ENCODE data around the gene ADAM15. TPM values are rescaled to one million over a fixed set of nuclear protein-coding genes. Genes with fewer than 3 reads are reported as not detected.

The ADAM15 gene
- total RNA-seq, 4 donors from 2014 or later: 135 to 194 (median 183) TPM

DNA sequence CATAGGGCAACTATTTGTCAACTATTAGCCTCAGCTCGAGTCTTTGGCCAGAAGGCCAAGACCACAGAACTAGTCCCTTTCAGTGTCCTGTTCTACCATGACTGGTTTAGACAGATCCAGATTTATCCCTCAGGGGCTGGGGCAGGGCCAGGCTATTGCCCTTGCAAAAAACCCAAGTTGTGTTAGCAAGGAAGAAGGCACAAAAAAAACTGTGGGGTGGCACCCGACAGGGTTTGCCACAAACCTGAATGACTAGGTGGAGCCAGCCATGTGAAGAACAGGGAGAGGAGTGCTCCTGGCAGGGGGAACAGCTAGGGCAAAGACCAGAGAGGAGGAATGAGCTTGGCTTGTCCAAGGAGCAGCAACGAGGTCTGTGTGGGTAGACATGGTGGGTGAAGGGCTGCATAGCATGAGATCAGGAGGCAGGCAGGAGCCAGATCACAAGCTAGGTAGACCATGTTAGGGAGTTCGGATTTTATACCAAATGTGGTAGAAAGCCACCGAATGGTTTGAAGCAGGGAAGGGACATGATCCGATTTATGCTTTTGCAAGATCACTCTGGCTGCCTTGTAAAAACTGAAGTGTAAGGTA is 13.2 kb upstream of the ADAM15 start:
- peaks cover 26 to 63% (median 42%) of the 10 kb centered on the region in 3 donors for H3K4me1 ChIP-seq
- TF ChIP-seq POLR2A (IDR thresholded peaks at IDR 0.05): no peak
- TF ChIP-seq, protein P1, sequence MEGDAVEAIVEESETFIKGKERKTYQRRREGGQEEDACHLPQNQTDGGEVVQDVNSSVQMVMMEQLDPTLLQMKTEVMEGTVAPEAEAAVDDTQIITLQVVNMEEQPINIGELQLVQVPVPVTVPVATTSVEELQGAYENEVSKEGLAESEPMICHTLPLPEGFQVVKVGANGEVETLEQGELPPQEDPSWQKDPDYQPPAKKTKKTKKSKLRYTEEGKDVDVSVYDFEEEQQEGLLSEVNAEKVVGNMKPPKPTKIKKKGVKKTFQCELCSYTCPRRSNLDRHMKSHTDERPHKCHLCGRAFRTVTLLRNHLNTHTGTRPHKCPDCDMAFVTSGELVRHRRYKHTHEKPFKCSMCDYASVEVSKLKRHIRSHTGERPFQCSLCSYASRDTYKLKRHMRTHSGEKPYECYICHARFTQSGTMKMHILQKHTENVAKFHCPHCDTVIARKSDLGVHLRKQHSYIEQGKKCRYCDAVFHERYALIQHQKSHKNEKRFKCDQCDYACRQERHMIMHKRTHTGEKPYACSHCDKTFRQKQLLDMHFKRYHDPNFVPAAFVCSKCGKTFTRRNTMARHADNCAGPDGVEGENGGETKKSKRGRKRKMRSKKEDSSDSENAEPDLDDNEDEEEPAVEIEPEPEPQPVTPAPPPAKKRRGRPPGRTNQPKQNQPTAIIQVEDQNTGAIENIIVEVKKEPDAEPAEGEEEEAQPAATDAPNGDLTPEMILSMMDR (IDR thresholded peaks at IDR 0.05): peak in 1 of 6 experiments; percentile 3
- peak overlapping the region in 2 of 4 donors; percentile 5 to 26 for H3K4me3 ChIP-seq
- H3K9me3 ChIP-seq: no peaks in the 10 kb centered on the region
- no peaks in the 10 kb centered on the region for H3K36me3 ChIP-seq
- no peaks in the 10 kb centered on the region for H3K27me3 ChIP-seq
- intact Hi-C loops (cut with DNase I): no loop called here
- WGBS, 2 donors: 45 to 61% methylated on average over 6 of the region's 6 CpGs
- H3K27ac ChIP-seq: peak overlapping the region; percentile 88 to 92 (median 90)
- no peak for DNase-seq

DNA sequence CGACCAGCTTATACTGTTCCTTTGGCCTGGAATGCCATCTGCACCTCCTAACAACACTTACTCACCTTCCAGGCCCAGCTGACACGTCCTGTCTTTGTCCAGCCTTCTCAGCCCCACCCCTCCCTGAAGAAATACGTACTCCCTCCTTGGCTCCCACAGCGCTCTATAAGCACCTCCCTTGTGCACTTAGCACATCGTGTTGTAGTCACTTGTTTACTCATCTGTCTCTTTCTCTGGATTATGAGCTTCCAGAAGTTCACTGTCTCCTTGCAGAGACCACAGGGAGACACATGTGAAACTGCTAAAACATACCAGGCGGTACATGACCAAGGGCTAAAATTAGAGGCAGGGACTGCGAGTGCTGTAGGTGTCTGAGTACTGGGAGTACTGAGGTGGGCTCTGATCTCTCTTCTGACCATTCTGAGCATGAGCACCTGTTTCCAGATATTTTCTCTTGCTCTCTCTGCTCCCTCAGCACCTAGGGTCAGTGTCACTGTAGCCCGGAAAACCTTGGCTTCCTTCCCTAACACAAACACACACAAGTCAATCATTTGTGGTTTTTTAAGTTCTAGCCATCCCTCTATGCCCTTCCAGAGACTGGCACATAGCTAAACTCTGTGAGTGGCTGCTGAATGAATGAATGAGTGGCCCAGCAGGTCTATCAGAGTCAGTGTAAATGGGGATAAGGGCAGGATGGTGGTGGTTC is 12.4 kb upstream of the ADAM15 start:
- H3K27me3 ChIP-seq: no peaks in the 10 kb centered on the region
- peak overlapping the region in 1 of 4 donors; percentile 5 for H3K4me3 ChIP-seq
- WGBS, 2 donors: 16 to 23% methylated on average over 8 of the region's 8 CpGs
- TF ChIP-seq, protein P1 (IDR thresholded peaks at IDR 0.05): no peak
- TF ChIP-seq POLR2A (IDR thresholded peaks at IDR 0.05): peak in 2 of 4 donors; percentile 22 to 50
- intact Hi-C loops (cut with DNase I): no loop called here
- no peaks in the 10 kb centered on the region for H3K9me3 ChIP-seq
- H3K4me1 ChIP-seq: peaks cover 26 to 69% (median 42%) of the 10 kb centered on the region in 3 donors
- H3K36me3 ChIP-seq: no peaks in the 10 kb centered on the region
- DNase-seq: no peak
- peak overlapping the region; percentile 88 to 92 (median 90) for H3K27ac ChIP-seq

DNA sequence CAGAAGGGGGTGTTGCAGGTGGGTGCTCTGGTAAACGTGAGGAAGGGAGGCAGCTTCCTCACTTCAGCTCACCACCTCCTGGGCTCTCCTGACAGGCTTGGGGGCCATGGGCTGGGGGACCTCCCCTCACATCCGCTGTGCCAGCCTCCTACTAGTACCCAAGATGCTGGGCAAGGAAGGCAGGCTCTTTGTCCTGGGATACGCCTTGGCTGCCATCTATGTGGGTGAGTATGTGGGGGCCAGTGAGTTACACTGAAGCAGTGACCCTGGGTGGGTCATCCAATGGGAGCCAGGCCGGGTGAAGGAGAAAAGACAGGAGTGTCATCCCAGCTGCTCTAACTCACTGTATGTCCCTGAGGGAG is 11.8 kb upstream of the ADAM15 start:
- H3K36me3 ChIP-seq: no peaks in the 10 kb centered on the region
- H3K4me3 ChIP-seq: no peak overlapping the region
- intact Hi-C loops (cut with DNase I): no loop called here
- H3K9me3 ChIP-seq: no peaks in the 10 kb centered on the region
- H3K27ac ChIP-seq: peak overlapping the region; percentile 88 to 92 (median 90)
- no peaks in the 10 kb centered on the region for H3K27me3 ChIP-seq
- peaks cover 24 to 69% (median 39%) of the 10 kb centered on the region in 3 donors for H3K4me1 ChIP-seq
- 33 to 67% methylated on average over 1 of the region's 4 CpGs for WGBS, 2 donors
- DNase-seq: no peak
- TF ChIP-seq POLR2A (IDR thresholded peaks at IDR 0.05): no peak
- TF ChIP-seq, protein P1 (IDR thresholded peaks at IDR 0.05): no peak

DNA sequence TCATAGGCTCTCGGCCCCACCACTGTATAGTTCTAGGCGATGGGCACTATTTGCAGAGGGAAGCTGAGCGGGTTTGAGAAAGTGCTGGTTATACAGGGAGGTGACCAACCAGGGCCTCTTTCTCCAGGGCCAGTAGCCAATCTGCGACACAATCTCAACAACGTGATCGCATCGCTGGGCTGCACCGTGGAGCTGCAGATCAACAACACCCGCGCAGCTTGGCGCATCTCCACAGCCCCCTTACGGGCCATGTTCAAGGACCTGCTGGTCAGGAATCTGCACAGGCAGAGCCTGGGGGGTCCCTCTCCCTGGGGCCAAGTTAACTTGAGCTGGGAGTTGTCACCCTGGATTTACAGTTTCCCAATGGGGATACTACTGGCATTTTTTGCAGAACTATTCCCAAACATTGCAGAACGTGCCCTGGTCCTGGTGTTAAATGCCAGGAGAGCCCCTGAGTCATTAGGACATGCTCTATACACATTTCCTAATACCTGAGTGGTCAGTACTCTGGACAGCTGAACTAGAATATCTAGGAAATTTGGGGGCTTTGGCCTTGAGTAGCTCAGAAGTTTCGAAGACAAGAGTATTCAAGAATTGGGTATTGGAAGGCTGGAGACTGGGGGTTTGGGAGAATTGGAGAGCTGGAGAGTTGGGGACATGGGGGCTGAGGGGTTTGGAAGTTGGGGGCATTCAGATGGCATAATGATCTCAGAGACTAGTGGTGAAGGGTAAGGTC is 10.6 kb upstream of the ADAM15 start:
- TF ChIP-seq, protein P1 (IDR thresholded peaks at IDR 0.05): no peak
- TF ChIP-seq POLR2A (IDR thresholded peaks at IDR 0.05): no peak

DNA sequence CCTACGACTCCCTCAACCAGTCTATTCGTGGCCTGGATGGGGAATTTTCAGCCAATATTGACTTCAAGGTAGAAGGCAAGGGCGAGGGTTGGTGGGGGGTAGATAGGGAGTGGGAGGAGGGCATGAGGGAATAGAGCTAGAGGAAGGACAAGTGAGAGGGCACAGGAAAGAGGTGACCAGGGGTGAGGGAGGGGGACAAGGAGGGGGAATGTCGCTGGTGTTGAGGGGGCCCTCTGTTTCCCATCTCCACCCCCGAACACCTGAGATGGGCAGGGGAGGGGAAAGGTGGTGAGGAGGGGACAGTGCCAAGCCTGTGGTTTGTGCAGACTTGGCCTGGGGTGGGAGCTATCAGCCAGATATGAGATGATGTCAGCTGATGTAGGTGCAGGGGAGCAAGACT is 8.3 kb upstream of the ADAM15 start:
- Histone ChIP-seq H3K27ac (no peak overlapping the region), H3K4me1 (peaks cover 14 to 56% (median 30%) of the 10 kb centered on the region in 3 donors), H3K27me3 (no peaks in the 10 kb centered on the region), H3K9me3 (no peaks in the 10 kb centered on the region), H3K4me3 (no peak overlapping the region), H3K36me3 (no peaks in the 10 kb centered on the region)
- 81 to 85% methylated on average over 5 of the region's 5 CpGs for WGBS, 2 donors
- intact Hi-C loops (cut with DNase I): no loop called here
- DNase-seq: no peak
- TF ChIP-seq, protein P1 (IDR thresholded peaks at IDR 0.05): no peak
- TF ChIP-seq POLR2A (IDR thresholded peaks at IDR 0.05): no peak

More for the DNA sequence above, 10.6 kb upstream of the ADAM15 start:
- H3K4me3 ChIP-seq: no peak overlapping the region
- H3K4me1 ChIP-seq: peaks cover 20 to 71% (median 42%) of the 10 kb centered on the region in 3 donors
- intact Hi-C loops (cut with DNase I): no loop called here
- H3K36me3 ChIP-seq: no peaks in the 10 kb centered on the region
- DNase-seq: no peak
- peak overlapping the region in 1 of 4 donors; percentile 92 for H3K27ac ChIP-seq
- H3K27me3 ChIP-seq: no peaks in the 10 kb centered on the region
- WGBS, 2 donors: 90 to 91% methylated on average over 13 to 14 of the region's 14 CpGs
- H3K9me3 ChIP-seq: no peaks in the 10 kb centered on the region
